ENCODE measurements around the gene ST14.

DNA sequence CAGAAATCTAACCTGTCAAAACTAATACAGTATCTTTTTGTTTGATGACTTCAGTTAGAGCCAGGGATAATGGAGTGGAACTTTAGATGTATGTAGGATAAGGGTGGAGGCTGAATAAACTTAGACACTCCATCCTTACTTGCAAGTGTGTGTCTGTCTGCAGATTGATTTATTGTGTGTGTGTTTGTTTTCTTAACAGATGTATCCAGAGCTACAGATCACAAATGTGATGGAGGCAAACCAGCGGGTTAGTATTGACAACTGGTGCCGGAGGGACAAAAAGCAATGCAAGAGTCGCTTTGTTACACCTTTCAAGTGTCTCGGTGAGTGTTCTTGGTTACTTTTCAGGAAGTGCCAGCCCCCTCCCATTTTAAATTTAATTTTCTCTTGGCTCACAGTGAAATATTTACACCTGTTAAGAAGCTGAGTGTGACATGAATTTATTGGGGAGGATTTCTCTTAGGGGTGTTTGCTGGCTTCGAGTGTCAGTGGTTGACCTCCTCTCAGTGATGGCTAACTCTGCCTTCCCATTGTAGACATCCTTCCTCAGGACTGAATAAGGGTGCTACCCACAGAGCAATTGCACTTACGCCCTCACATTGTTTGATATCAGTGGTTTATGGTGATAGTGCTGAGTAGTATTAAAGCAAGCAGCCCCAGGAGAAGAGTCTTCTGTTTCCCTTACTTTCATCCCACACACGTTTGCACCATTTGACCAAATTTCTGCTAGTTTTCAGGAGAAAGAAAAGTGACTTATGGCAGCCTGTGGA lies 49.1 kb upstream of the ST14 start:
- TF ChIP-seq, protein P1, sequence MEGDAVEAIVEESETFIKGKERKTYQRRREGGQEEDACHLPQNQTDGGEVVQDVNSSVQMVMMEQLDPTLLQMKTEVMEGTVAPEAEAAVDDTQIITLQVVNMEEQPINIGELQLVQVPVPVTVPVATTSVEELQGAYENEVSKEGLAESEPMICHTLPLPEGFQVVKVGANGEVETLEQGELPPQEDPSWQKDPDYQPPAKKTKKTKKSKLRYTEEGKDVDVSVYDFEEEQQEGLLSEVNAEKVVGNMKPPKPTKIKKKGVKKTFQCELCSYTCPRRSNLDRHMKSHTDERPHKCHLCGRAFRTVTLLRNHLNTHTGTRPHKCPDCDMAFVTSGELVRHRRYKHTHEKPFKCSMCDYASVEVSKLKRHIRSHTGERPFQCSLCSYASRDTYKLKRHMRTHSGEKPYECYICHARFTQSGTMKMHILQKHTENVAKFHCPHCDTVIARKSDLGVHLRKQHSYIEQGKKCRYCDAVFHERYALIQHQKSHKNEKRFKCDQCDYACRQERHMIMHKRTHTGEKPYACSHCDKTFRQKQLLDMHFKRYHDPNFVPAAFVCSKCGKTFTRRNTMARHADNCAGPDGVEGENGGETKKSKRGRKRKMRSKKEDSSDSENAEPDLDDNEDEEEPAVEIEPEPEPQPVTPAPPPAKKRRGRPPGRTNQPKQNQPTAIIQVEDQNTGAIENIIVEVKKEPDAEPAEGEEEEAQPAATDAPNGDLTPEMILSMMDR (IDR thresholded peaks at IDR 0.05) = no peak
- no peak for TF ChIP-seq POLR2A (IDR thresholded peaks at IDR 0.05)
